ENCODE results near the gene LBHD2.

The LBHD2 gene

DNA sequence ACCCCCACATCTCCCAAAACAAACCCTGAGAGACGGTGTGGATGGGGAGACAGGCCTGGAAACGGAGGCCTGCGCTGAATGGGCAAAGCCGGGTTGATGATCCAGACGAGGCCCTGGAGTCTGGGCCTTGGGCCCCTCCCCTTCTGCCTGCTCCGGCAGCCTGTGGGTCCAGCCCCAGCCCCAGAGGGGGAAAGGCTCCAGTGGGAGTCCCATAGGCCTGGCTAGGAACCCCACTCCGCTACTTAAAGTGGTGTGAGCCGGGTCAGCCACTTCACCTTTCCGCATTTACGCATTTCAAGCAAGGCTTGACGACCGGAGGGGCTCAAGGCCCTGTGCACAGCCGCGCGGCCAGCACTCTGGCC lies 38.6 kb downstream of the LBHD2 start:
- no peak for DNase-seq

DNA sequence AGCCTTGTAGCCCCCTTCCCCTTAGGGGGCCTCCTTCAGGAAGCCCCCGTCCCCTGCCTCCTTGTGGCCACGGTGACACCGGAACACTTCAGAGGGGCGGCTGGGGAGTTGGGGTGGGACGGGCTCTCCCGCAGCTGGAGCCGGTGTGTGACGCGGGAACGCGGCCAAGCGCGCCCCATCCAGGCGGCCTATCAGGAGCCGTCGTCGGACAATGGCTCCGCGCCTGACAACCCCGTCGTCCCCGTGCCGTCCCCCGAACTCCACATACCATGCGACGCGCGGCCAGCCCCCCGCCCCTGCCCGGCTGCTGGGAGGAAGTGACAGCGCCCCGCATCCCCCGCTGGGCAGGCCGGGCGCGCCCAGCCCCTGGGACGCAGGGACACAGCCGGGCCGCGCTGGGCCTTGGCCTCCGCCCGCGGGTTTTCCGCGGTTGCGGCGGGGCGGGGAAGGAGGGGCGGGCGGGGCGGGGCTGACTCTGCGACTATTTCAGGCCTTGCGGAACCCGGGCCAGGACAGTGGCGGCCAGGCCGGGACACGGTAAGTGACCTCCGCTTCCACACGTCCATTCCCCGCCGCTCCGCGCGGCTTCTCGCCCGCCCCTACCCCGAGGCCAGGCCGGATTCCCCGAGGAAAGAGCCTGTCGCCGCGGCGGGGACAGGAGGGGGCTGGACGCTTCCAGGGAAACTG lies 39.1 kb downstream of the LBHD2 start, which contains the start of gene TNFAIP2:
Gene TNFAIP2 (plus strand): TSS at position 515 of the 687 bp plus-strand sequence. CDS start 2,997 bp downstream, outside the sequence.
- DNase-seq = no peak

DNA sequence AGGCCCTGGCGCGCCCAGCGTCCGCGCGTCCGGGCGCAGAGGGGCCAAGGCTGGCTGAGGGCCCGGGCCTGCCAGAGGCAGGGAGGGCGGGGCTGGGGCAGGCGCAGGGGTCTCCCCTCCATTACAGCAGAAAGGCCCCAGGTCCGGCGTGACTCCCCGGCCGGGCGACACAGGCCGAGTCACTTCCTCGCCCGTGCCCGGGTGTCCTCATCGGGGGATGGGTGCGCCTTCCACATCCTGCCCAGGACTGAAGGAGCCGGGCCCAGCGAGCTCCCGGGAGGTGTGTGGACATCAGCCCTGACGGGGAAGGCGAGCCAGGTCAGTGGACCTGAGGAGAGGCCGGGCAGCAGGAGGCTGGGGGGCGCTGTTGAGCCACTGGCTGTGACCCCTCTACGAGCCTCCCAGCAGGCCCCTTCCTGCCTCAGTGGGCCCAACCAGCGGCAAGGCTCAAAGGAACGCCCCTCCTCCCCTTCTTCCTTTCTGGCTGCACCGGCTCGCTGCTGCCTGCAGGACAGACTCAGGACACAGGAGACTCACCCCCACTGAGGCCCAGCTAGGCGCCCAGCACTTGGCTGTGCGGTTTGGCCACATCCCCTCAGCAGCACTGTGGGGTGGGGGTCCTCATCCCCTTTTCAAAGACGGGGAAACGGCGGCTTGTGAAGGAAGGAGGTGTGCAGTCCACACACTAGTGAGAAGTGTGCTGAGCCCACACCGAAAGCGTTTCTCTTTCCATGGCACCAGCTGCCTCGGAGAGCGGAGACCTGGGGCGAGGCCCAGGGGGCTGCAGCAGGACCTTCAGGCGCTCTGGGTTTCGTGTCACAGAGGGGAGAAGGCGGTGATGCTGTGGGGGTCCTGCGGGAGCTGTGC lies 39.9 kb downstream of the LBHD2 start:
- DNase-seq = no peak

DNA sequence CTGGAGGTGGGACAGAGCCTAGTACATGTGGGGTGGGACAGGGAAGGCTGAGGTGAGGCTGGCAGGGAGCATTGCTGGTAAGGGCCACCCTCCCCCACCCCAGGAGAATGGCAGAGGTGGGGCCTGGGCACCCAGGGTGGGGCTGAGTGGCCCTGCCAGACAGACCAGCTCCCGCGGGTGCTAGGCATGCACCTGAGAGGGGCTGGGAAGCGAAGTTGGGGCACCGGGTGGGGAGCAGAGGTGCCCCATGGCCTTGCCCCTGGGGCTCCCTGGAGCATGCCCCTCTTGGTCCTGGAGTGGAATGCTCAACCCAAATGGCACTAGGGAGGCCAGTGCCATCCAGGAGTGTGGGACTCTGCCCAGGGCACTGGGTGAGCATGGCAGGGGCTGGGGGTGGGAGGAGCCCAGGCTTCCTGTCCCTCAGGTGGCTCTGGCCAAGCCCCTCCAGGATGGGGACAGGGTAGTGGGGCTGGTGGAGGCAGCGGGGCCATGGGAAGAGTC lies 40.5 kb downstream of the LBHD2 start:
- DNase-seq = no peak

DNA sequence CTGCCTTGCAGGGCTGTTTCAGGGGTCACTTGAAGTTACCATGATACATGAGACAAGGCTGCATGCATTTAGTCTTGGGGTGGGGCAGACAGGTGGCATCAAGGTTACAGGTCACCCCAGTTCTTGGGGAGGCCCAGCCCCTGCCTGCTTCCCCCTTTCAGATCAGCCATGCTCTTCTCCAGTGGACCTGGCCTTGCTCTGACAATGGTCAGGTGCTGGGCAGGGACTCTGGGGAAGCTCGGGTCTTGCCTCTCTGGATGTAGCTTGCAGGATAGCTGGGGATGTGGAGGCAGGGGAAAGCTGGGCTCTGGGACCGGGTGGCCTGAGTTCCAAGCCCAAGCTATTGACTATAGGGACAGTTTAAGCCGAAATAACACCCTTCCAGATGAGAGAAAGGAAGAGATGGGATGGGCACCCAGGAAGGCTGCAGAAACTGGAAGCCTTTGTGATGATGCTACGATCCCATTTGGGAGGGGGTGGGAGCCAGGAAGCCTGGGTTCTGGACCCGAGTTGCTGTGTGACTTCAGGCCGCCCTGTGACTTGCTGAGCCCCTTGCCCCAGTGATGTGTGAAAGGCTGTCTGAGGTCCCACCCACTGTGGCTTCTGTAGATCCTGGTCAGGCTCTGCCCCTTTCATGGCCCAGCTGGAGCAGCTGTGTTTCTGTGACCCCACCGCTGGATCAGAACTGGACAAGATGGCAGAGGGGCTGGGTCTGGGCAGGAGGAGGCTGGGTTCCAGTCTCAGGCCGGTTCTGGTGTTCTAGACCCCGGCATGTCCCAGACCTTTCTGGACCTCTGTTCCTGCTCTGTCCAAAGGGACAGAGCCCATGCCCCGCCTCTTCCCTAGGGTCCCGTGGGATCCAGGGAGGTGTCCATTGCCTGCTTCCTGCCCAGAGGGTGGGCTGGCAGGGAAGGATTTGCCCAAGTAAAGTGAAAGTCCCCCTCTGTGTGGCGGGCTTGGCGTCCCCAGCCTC lies 41.4 kb downstream of the LBHD2 start:
- no peak for DNase-seq

DNA sequence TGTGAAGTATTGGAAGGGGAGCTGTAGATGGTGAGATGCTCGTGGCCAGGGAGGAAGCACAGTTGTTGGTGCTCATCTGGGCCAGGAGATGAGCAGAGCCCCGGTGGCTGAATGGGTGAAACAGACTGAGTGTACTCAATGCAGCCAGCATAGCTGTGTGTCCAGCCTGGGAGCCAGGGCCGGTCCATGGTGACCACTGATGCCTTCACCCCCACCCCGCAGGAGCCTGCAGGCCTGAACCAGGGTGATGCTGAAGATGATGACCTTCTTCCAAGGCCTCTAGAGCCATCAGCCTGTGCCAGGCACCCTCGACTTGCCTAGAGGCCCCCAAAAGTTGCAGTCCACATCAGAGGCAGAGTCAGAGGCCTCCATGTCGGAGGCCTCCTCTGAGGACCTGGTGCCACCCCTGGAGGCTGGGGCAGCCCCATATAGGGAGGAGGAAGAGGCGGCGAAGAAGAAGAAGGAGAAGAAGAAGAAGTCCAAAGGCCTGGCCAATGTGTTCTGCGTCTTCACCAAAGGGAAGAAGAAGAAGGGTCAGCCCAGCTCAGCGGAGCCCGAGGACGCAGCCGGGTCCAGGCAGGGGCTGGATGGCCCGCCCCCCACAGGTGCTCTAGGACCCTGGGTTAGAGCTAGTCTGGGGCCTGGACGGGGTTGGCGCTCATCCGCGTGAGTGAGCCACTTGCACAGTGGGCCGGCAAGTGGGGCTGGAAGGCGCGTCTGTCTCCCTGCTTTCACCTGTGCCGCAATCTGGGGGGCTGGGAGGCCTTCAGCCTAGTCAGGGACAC lies 42.3 kb downstream of the LBHD2 start:
- DNase-seq = no peak

DNA sequence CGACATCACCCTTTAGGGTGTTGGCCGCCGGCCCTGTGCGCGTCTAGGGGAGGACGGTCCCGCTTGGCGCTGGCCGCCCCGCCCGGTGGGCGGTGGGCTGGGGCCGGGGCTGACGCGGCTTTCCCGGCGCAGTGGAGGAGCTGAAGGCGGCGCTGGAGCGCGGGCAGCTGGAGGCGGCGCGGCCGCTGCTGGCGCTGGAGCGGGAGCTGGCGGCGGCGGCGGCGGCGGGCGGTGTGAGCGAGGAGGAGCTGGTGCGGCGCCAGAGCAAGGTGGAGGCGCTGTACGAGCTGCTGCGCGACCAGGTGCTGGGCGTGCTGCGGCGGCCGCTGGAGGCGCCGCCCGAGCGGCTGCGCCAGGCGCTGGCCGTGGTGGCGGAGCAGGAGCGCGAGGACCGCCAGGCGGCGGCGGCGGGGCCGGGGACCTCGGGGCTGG lies 42.9 kb downstream of the LBHD2 start:
- DNase-seq = no peak

DNA sequence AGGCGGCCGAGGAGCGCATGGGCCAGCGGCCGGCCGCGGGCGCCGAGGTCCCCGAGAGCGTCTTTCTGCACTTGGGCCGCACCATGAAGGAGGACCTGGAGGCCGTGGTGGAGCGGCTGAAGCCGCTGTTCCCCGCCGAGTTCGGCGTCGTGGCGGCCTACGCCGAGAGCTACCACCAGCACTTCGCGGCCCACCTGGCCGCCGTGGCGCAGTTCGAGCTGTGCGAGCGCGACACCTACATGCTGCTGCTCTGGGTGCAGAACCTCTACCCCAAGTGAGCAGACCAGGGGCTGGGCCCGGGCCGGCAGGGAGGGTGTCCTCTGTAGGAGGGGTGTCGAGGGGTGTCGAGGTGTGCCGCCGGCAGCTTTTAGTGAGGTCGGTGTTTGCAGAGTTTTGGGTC lies 43.3 kb downstream of the LBHD2 start:
- no peak for DNase-seq

DNA sequence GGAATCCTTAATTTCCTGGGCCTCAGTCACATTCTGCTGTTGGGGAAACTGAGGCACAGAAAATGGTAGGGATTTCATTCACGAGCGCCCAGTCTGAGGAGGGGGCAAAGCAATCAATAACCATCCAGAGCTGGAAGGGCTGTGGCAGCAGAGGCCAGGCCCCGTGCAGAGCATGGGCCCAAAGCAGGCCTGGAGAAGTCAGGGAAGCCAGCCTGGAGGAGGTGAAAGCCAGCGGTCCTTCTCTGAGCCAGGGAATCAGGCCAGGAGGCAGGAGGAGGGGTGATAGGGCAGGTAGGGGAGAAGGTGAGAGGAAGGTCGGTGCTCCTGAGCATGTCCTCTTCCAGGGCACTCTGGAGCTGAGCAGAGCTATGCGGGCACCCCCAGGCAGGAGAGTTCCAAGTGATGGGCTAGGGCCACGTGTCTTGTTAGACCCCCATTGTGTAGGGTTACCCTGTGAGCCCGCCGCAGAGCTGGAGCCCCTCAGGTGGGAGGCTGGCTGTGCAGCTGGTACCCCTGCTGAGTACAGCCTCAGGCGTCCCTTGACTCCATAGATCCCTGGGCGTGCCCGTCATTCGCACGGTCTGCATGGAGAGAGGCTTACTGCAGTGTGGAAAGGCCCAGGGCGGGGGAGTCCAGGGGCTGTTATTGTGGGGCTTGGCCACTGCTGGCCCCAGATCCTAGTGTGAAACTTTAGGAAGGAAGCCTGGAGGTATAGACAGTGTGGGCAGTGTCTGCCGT lies 44.0 kb downstream of the LBHD2 start:
- no peak for DNase-seq

DNA sequence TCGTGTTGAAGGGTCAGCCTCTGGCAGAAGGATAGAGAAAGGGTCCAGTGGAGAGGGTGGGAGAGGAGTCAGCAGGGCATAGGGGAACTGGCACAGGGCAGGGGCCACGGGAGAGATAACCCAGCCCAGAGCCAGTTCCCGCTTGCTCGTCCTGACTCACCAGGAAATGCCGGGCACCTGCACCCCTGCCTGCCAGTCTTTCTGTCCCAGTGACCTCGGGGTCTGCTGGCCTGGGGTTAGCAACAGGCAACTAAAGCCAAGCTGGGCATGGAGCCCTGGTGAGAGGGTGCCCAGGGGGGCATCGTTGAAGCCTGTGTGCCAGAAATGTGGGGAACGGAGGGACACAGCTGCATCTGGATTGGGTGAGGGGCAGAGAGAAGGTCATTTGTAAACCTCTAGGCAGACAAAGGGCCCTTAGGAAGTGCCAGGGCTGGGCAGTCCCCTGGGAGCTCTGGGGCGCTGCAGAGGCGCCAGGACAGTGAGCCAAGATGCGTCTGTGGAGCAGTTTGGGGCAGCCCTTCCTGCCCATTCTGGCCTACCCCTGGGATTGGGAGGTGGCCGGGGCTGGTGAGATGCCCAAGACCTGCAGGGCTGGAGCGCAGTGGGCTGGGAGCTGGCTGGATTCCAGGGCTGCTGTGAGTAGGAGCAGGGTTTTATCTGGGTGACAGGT lies 44.8 kb downstream of the LBHD2 start:
- DNase-seq = no peak

DNA sequence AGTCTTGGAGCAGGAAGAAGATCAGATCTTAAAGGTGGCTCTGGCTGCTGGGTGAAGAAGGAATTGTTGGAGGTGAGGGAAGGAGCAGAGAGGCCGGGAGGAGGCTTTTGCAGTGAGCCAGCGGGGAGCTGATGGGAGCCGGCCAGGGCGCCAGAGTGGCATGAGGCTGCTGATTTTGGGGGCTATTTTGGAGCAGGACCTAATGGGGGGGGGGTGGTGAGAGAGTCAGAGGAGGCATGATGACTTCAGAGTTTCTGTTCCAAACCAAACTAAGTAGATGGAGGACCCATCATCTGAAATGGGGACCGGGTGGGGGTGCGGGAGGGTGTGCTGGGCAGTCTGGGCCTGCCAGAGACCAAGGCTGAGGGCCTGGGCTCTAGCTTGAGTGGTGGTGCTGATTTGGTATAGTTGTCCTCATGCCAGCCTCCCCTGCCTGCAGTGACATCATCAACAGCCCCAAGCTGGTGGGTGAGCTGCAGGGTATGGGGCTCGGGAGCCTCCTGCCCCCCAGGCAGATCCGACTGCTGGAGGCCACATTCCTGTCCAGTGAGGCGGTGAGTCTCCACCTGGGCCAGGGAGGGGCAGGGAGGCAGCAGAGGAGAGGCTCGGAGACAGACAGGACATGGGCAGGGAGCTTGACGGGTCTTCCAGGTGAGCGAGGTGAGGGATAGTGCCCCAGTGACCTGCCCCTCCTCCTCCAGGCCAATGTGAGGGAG lies 45.4 kb downstream of the LBHD2 start:
- no peak for DNase-seq

DNA sequence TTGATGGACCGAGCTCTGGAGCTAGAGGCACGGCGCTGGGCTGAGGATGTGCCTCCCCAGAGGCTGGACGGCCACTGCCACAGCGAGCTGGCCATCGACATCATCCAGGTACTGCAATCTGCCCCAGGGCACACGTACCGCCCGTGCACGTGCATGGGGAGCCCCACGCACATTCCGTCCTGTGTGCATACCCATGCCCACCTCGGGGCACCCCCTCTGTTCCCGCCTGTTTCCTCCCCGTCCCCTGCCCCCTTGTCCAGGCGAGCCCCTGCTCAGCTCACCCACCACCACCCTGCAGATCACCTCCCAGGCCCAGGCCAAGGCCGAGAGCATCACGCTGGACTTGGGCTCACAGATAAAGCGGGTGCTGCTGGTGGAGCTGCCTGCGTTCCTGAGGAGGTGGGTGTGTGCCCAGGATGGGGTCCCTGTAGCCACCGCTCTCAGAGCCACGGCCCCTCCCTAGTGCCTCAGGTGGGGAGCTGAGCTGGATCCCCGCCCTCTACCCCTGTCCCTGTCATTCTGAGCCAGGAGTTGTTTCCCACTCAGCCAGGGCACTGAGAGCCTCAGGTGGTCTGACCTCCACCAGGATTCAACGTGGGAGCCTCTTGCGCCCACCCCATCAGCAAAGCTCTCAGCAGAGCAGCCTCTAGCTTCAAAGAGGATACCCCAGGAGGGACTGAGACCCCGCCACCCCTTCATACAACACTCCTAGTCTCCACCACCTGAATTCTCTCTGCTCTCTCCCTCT lies 46.2 kb downstream of the LBHD2 start:
- no peak for DNase-seq

DNA sequence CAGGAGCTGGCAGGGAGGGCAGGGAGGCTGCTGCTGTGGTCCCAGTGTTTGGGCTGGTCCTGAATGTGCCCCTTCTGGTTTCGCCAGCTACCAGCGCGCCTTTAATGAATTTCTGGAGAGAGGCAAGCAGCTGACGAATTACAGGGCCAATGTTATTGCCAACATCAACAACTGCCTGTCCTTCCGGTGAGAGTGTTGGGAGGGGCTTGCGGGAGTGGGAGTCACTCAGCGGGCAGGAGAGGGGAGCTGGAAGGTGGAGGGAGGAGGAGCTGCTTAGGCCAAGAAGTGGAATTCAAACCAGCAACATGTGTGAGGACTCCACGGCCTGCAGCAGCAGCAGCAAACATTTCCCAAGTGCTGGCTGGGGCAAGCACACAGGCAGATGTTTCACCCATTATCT lies 47.0 kb downstream of the LBHD2 start:
- no peak for DNase-seq

DNA sequence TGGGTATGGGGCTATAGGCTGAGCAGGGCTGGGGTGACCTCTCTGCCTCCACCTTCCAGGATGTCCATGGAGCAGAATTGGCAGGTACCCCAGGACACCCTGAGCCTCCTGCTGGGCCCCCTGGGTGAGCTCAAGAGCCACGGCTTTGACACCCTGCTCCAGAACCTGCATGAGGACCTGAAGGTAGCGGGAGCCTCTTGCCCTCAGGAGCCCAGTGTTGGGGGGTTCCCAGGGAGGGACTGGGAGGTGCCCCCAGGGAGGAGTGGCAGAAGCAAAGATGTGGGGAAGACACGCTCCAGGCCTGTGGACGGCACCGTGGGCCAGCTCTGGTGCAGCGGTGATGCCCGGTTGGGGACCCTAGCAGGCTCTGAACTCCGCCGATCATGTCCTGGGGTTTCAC lies 47.6 kb downstream of the LBHD2 start:
- no peak for DNase-seq

DNA sequence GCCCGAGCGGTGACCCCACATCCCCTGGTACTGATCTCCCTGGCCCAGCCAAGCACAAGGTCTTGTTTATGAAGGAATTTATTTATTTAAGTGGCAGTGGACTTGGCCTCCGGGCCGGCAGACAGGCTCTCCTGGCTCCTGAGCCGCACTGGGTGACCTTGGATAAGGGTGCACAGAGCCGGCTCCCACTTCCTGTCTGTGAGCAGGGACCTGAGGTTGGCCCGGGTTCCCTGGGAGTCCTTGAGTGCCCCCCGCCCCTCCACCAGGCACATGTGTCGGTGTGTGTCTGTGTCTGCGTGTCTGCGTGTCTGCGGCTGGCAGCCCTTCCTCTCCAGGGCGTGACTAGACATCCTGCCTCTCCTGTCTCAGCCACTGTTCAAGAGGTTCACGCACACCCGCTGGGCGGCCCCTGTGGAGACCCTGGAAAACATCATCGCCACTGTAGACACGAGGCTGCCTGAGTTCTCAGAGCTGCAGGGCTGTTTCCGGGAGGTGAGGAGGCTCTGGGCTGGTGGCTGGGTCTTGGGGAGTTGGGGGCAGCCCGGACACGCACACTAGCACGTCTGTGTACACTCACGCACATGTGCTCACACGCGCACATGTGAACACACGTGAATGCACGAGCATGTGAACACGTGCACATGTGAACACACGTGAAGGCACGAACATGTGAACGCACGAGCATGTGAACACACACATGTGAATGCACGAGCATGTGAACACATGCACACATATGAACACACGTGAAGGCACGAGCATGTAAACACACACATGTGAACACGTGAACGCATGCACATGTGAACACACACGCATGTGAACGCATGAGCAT lies 48.6 kb downstream of the LBHD2 start:
- DNase-seq = no peak

DNA sequence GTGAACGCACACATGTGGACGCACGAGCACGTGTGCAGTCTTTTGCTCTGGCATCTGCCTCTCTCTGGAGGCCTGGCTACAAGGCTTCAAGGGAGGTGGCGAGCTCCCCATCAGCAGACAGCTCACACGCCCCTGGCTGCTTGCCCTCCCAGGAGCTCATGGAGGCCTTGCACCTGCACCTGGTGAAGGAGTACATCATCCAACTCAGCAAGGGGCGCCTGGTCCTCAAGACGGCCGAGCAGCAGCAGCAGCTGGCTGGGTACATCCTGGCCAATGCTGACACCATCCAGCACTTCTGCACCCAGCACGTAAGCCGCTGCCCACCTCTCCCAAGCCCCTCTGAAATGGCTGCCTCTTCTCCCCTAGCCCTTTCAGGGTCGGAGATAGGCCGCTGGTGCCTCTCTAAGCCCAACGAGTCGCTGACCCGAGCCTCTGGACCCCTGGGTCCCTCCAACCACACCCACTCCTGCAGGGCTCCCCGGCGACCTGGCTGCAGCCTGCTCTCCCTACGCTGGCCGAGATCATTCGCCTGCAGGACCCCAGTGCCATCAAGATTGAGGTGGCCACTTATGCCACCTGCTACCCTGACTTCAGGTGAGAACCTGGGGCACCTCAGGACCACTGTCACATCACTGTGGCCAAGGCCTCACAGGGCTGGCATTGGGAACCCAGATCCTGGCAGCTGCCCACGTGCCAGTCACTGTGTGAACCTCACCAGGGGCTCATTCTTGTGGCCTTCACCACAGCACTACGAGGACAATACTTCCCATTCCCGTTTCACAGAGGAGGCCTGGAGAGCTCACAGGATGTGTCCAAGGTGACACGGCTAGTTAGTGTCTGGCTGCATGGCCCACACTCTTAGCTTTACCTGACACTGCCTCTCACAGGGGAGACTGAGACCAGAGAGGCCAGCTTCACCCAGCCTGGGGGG lies 49.5 kb downstream of the LBHD2 start:
- DNase-seq = no peak

DNA sequence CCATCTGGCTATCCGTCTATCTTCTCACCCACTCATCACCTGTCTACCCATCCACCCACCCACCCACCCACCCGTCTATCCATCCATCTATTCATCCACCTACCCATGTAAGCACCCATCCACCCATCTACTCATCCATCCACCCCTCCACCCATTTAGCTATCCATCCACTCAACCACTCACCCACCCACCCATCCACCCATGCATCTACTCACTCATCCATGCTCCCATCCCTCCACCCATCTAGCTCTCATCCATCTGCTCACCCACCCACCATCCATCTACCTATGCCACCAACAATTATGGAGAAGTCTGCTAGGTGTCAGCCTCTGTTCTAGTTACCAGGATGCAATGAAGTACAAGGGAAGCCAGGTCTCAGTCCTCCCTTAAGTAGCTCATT lies 50.4 kb downstream of the LBHD2 start:
- DNase-seq = no peak

All from stimulated activated CD8-positive, alpha-beta memory T cell treated with anti-CD3 and anti-CD28 coated beads, Interleukin-4, amount 100 ng/mL, for 48 hours (primary cell).